ENCODE data around the gene TFDP2.
"Not testable (repeated sequence)": the region's sequence is repeated elsewhere in the genome, so short reads cannot be mapped to it uniquely, and the experiment has no call there.

Gene TFDP2

DNA sequence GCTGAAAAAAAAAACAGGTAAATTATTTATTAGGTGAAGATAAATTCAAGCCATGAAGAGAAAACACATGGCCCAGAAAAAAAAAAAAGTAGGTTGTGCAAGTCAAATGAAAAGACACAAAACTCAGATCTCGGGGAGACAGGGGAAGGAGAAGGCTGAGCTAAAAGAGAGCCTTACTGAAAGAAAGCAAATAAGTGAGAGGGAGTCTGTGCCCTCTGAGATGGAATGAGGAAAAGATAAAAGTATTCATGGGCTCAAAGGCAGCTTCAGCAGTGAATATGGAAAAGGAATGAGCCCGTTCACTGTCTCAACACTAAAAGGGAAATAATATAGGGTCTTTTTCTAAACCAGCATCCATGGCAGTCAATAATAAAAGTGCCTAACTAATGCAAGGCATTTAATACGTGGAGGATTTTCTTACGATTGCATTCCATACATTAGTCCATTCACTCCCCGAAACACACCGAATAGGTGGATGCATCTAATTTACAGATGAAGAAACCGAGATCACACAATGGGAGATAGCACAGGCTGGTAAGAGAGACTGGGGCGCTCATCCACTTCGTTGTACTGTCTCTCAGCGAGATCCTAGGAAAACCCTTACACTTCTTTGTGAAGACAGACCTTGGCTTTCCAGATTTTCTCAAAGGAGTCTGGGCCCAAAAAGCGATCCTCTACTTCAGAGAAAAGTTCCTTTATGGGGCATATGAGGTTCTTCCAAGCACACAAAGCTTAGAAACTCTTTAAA lies 1.1 kb downstream of the TFDP2 start:
- no peaks in the 10 kb centered on the region for H3K27me3 ChIP-seq (ENCODE audit: insufficient read depth, poor library complexity, severe bottlenecking)
- no peak for DNase-seq (ENCODE audit: low read depth in 1 of 2, low spot score in 1 of 2)
- H3K27ac ChIP-seq (replicated peaks), result peak overlapping the region; percentile 71
- peak overlapping the region; percentile 62 for H3K4me3 ChIP-seq (replicated peaks; ENCODE audit: insufficient read depth, low read length)
- TF ChIP-seq, protein P1, sequence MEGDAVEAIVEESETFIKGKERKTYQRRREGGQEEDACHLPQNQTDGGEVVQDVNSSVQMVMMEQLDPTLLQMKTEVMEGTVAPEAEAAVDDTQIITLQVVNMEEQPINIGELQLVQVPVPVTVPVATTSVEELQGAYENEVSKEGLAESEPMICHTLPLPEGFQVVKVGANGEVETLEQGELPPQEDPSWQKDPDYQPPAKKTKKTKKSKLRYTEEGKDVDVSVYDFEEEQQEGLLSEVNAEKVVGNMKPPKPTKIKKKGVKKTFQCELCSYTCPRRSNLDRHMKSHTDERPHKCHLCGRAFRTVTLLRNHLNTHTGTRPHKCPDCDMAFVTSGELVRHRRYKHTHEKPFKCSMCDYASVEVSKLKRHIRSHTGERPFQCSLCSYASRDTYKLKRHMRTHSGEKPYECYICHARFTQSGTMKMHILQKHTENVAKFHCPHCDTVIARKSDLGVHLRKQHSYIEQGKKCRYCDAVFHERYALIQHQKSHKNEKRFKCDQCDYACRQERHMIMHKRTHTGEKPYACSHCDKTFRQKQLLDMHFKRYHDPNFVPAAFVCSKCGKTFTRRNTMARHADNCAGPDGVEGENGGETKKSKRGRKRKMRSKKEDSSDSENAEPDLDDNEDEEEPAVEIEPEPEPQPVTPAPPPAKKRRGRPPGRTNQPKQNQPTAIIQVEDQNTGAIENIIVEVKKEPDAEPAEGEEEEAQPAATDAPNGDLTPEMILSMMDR (IDR thresholded peaks at IDR 0.05; ENCODE audit: insufficient read depth, low read length), result no peak
- TF ChIP-seq POLR2AphosphoS5 (IDR thresholded peaks at IDR 0.05; ENCODE audit: low read depth) (no peak), GABPA (IDR thresholded peaks at IDR 0.05; ENCODE audit: low read depth) (no peak), SPI1 (IDR thresholded peaks at IDR 0.05; ENCODE audit: borderline replicate concordance, low read depth) (no peak)
- TF ChIP-seq, protein P2, sequence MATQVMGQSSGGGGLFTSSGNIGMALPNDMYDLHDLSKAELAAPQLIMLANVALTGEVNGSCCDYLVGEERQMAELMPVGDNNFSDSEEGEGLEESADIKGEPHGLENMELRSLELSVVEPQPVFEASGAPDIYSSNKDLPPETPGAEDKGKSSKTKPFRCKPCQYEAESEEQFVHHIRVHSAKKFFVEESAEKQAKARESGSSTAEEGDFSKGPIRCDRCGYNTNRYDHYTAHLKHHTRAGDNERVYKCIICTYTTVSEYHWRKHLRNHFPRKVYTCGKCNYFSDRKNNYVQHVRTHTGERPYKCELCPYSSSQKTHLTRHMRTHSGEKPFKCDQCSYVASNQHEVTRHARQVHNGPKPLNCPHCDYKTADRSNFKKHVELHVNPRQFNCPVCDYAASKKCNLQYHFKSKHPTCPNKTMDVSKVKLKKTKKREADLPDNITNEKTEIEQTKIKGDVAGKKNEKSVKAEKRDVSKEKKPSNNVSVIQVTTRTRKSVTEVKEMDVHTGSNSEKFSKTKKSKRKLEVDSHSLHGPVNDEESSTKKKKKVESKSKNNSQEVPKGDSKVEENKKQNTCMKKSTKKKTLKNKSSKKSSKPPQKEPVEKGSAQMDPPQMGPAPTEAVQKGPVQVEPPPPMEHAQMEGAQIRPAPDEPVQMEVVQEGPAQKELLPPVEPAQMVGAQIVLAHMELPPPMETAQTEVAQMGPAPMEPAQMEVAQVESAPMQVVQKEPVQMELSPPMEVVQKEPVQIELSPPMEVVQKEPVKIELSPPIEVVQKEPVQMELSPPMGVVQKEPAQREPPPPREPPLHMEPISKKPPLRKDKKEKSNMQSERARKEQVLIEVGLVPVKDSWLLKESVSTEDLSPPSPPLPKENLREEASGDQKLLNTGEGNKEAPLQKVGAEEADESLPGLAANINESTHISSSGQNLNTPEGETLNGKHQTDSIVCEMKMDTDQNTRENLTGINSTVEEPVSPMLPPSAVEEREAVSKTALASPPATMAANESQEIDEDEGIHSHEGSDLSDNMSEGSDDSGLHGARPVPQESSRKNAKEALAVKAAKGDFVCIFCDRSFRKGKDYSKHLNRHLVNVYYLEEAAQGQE (IDR thresholded peaks at IDR 0.05; ENCODE audit: insufficient replicate concordance, low read depth), result no peak

DNA sequence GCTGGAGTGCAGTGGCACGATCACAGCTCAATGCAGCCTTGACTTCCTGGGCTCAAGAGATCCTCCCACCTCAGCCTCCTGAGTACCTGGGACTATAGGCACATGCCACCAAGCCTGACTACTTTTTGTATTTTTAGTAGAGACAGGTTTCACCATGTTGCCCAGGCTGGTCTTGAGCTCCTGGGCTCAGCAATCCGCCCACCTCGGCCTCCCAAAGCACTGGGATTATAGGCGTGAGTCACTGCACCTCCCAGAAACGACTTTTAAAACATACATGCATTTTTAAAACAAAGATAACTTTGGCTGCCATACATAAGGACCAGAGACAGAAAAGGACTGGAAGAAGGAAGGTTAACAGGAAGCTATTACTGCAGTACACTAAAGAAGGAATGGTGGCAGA lies 4.8 kb downstream of the TFDP2 start:
- not testable (repeated sequence) for H3K4me3 ChIP-seq (replicated peaks; ENCODE audit: insufficient read depth, low read length); H3K27ac ChIP-seq (replicated peaks); DNase-seq (ENCODE audit: low read depth in 1 of 2, low spot score in 1 of 2); H3K27me3 ChIP-seq (ENCODE audit: insufficient read depth, poor library complexity, severe bottlenecking)

DNA sequence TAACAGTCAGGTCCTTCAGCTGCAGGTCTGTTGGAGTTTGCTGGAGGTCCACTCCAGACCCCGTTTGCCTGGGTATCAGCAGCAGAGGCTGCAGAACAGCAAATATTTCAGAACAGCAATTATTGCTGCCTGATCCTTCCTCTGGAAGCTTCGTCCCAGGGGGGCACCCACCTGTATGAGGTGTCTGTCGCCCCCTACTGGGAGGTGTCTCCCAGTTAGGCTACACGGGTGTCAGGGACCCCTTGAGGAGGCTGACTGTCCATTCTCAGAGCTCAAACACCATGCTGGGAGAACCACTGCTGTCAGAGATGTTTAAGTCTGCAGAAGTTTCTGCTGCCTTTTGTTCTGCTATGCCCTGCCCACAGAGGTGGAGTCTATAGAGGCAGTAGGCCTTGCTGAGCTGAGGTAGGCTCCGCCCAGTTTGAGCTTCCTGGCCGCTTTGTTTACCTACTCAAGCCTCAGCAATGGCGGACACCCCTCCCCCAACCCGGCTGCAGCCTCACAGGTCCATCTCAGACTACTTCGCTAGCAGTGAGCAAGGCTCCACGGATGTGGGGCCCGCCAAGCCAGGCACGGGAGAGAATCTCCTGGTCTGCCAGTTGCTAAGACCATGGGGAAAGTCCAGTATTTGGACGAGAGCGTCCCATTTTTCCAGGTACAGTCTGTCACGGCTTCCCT lies 8.6 kb downstream of the TFDP2 start:
- not testable (repeated sequence) for H3K27me3 ChIP-seq (ENCODE audit: insufficient read depth, poor library complexity, severe bottlenecking); H3K27ac ChIP-seq (replicated peaks); H3K4me3 ChIP-seq (replicated peaks; ENCODE audit: insufficient read depth, low read length); DNase-seq (ENCODE audit: low read depth in 1 of 2, low spot score in 1 of 2)

DNA sequence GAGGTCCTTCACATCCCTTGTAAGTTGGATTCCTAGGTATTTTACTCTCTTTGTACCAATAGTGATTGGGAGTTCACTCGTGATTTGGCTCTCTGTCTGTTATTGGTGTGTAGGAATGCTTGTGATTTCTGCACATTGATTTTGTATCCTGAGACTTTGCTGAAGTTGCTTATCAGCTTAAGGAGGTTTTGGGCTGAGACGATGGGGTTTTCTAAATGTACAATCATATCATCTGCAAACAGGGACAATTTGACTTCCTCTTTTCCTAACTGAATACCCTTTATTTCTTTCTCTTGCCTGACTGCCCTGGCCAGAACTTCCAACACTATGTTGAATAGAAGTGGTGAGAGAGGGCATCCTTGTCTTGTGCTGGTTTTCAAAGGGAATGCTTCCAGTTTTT lies 12.3 kb downstream of the TFDP2 start:
- H3K27me3 ChIP-seq (ENCODE audit: insufficient read depth, poor library complexity, severe bottlenecking); DNase-seq (ENCODE audit: low read depth in 1 of 2, low spot score in 1 of 2); H3K4me3 ChIP-seq (replicated peaks; ENCODE audit: insufficient read depth, low read length); H3K27ac ChIP-seq (replicated peaks): not testable (repeated sequence)
- TF ChIP-seq SPI1 (IDR thresholded peaks at IDR 0.05; ENCODE audit: borderline replicate concordance, low read depth), result peak; percentile 27; the same call in 1 of the 2 replicates

DNA sequence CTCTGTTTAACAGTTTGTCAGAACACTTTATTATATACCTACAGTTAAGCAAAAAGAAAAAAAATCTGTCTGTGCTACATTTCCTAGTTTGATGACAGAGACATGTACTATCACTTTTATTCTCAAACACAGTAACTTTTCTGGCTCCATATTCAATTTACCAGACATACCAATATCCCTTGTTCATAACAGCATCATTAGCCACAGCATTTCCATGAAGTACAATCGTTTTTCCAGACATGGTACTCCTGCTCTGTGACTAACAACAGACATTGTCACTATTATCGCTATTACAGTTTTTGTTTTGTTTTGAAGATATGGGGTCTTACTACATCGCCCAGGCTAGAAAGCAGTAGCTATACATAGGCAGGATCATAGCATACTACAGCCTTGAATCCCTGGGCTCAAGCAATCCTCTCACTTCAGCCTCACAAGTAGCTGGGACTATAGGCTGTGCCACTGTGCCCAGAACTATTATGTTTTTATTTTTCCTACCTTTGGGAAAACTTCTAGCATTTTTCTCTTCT lies 14.5 kb downstream of the TFDP2 start:
- Histone ChIP-seq H3K4me3 (replicated peaks; ENCODE audit: insufficient read depth, low read length) (no peak overlapping the region), H3K27ac (replicated peaks) (no peak overlapping the region), H3K27me3 (ENCODE audit: insufficient read depth, poor library complexity, severe bottlenecking) (no peaks in the 10 kb centered on the region)
- DNase-seq (ENCODE audit: low read depth in 1 of 2, low spot score in 1 of 2), result no peak
- TF ChIP-seq SPI1 (IDR thresholded peaks at IDR 0.05; ENCODE audit: borderline replicate concordance, low read depth) (no peak), GABPA (IDR thresholded peaks at IDR 0.05; ENCODE audit: low read depth) (no peak), POLR2AphosphoS5 (IDR thresholded peaks at IDR 0.05; ENCODE audit: low read depth) (no peak)
- TF ChIP-seq, protein P2 (IDR thresholded peaks at IDR 0.05; ENCODE audit: insufficient replicate concordance, low read depth), result no peak
- TF ChIP-seq, protein P1 (IDR thresholded peaks at IDR 0.05; ENCODE audit: insufficient read depth, low read length), result no peak
